Stimulated activated CD4-positive, alpha-beta T cell treated with anti-CD3 and anti-CD28 coated beads, Interleukin-12 subunit alpha, Interleukin-12 subunit beta, amount 100 ng/mL, for 48 hours (primary cell): ENCODE measurements around the gene ILKAP.

ENCODE experiments used
- DNase-seq, 3 donors: peaks; one replicate each; pipeline ENCODE4 v3.0.0-alpha.2; 2020; ENCODE audit warnings: low read depth in 2 of 3, low spot score in 1 of 3

Gene ILKAP

DNA sequence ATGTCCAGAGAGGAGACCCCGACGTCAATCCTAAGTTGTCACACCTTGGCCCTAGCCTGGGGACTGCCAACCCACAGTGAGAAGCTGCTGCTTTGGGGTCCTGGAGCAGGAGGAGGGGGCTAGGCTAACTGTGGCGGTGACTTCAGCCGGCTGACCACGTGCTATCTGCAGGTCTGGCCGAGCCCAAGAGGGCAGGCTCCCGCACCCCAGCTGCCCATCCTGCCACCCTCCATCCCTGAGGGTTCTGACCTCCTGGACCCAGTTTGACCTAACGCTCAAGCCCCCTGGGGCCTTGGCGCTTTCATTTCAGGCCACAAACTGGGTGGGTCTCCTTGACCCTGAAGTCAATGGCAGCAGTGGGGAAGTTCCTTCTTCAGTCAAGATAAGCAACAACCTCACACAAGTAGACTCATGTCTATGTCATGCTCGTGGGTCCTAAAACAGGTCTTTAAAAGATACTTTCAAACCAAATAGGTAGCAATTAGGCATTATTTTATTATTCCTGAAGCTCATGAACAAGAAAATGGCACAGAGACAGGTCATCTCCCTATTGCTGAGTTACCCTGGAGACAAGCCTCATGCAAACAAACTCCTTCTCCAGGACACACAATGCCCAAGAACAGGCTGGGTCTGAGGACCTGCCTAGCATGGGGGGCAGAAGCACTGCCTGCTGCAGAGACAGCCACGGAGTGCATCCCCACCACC is 34.1 kb upstream of the ILKAP start:
- DNase-seq, result no peak

DNA sequence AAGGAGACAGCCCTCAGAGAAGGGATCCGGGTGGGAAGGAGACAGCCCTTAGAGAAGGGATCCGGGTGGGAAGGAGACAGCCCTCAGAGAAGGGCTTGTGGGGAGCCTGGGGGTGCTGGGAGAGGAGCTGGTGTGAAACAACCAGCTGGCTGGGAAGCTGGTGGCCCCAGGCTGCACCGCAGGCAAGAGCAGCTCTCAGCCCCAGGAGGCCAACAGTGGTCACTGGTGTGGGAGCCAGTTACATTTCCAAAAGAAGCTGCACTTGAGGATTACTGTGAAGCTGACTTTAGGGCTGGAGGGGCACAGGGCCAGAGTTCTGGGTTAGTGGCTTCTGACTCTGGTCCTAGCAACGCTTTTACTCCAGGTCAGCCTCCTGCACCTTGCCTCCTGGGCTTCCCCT is 33.1 kb upstream of the ILKAP start:
- no peak for DNase-seq

DNA sequence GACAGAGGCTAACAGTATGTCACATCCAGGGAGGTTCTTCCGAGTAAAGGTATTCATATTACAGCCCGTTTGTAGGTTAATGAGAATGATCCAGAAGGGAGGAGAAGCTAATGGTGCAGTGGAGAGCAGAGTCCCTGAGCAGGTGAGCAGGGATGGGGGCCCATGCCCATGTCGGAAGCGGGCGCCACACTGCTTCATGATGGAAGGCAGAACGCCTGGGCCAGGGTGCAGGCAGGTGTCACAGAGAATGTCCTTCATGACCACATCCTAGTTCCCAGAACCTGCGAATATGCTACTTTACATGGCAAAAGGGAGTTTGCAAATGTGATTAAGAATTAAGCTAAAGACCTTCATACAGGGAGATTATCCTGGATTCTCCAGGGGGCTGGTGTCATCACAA is 32.4 kb upstream of the ILKAP start:
- DNase-seq, result no peak

DNA sequence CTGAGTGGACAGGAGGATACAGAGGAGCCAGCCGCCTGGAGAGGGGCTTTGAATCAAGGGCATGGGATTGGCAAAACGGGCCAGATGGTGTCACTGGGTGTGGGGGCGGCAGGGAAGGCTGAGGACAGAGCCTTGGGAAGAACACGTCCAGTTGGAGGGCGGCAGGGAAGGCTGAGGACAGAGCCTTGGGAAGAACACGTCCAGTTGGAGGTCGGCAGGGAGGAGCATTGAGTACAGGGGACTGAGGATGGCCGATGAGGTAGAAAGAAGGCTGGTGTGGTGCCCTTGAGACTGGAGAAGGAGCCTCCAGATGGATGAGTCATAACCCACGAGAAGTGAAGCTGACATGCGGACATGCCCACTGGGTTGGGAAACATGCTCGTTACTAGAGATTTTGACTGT is 31.8 kb upstream of the ILKAP start:
- DNase-seq, result no peak

DNA sequence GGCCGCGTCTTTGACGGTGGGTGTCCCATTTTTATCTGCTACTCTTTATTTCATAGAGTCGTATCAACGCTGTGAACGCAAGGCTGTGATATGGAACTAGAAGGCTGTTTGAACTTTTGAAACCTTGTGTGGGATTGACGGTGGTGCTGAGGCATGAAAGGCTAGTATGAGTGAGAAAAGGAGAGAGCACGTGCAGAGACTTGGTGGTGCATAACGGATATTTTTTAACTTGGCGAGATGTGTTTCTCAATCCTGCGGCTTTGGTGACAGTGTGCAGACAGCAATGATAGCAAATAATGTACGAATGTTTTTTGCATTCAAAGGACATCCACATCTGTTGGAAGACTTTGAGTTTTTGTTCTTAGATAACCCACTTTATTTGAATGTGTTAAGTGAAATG is 30.1 kb upstream of the ILKAP start:
- DNase-seq, result no peak

DNA sequence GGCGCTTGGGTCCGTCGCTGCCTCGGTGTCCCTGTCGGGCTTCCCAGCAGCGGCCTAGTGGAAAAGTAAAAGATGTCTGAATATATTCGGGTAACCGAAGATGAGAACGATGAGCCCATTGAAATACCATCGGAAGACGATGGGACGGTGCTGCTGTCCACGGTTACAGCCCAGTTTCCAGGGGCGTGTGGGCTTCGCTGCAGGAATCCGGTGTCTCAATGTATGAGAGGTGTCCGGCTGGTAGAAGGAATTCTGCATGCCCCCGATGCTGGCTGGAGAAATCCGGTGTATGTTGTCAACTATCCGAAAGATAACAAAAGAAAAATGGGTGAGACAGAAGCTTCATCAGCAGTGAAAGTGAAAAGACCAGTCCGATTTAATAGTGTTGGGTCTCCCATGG is 28.3 kb upstream of the ILKAP start:
- DNase-seq, result no peak

DNA sequence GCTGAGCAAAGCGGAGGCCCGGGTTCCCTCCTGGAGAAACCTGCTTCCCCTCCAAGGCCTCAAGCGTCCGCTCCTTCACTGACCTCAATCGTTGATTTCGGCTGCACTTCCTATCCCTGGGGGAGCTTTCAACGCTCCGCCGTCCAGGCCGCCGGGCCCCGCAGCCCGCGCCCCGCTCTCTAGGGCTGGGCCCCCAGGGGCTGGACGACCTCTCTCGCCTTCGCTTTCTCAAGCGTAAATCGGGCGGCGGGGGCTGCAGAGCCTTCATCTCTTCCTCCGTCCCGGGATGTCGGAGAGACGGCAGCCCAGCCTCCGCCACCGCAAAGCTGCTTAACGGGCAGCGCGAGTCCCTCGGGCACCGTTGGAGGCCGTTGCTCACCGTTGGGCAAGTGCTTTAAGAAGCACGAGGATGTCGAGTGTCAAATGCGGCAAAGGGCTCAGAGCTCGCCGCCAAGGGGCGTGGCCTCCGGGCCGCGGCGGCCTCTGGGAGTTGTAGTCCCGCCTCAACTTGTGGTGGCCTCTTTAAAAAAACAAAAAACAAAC is 27.8 kb upstream of the ILKAP start:
- peak; percentile 55 to 67 (median 61) for DNase-seq

DNA sequence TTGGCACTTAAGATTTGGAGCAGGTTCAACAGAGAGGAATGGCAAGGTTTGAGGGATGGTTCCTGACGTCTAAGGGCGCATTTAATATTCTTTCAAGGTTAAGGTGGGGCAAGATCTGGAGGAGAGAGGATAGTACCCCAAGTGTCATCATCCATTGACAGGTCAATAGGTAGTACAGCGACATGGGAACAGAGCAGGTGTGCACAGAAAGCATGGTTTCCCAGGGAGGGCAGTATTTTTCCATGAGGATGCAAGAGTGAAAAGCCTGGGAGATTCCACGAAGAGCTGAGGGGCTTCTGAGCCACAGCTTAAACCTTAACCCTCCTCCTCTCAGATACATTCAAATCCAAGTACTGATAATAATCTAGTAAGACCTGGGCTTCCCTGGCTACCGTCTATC is 27.2 kb upstream of the ILKAP start:
- no peak for DNase-seq

DNA sequence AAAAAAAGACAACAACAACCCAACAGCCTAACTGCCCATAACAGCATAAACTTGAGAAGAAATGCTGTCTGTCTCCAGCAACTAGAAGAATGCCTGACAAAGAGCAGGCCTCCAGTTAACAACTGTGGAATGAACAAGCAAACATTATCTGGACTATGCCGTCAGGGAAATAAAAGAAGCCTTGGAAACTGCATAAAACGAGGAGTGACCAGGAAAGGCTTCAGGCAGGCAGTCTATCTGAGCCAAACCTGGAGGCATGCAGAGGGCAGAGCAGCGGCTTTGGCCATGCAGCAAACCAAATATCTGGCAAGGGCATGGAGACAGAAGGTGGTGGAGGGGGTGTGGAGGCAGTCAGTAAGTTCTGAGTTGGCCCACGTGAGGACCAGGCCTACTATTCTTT is 25.2 kb upstream of the ILKAP start:
- no peak for DNase-seq

DNA sequence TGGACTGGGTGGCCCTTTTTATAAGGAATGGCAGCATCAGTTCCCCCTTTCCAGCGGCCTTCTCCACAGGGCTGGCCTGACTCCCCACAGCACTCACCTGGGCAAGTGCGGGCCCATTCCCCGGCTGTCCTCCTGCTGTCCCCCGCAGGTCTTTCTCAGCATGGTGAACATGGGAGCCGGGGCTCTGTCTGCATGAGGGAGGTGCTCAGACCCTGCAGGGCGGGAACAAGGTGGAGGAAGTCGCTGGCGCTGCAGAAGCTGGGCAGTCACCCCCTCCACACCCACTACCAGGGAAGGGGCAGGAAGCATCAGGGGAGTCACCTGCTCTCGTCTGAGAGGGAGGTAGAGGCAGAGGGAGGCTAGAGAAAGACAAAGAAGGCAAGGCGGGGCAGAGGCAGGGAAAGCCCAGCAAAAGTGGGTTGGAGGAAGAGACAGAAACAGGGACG is 24.1 kb upstream of the ILKAP start:
- no peak for DNase-seq

DNA sequence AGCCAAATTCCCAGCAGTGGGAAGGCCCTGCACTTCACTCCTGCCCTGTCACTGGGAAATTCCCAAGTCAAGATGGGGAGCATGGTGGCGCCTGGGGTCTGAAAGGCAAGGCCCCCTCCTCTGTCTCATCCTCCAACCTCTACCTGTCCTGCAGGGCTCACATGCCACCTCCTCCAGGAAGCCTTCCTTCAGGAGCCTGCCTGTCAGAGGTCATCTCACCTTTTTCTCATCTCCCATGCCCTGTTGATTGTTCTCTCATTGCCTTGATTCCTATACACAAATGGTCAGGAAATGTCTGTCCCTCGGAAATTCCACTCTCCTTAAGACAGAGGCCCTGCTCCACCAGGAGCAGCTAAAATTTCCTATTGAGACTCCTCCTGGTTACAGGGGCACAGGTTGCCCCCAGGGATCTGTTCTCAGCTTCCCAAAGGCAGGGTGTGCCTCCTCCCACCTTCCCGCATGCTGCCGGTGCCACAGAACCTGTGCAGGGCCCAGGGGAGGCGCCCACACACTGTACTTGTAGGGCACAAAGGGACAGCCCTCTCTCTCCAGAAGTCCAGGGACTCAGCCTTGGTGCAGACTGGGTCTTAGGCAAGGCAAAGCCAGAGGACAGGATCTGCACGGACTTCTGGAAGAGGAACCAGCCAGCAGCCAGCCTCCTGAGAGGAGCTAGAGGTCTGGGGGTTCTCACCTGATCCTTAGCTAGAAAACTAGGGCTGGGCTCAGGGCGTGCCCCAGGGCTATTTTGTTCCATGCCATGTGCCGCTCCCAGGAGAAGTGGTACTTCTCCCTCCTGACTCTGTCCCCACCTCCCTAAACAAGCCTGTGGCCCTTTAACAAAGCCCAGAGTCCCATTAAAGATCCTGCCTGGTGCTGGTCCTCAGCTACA is 23.4 kb upstream of the ILKAP start:
- DNase-seq, result no peak

DNA sequence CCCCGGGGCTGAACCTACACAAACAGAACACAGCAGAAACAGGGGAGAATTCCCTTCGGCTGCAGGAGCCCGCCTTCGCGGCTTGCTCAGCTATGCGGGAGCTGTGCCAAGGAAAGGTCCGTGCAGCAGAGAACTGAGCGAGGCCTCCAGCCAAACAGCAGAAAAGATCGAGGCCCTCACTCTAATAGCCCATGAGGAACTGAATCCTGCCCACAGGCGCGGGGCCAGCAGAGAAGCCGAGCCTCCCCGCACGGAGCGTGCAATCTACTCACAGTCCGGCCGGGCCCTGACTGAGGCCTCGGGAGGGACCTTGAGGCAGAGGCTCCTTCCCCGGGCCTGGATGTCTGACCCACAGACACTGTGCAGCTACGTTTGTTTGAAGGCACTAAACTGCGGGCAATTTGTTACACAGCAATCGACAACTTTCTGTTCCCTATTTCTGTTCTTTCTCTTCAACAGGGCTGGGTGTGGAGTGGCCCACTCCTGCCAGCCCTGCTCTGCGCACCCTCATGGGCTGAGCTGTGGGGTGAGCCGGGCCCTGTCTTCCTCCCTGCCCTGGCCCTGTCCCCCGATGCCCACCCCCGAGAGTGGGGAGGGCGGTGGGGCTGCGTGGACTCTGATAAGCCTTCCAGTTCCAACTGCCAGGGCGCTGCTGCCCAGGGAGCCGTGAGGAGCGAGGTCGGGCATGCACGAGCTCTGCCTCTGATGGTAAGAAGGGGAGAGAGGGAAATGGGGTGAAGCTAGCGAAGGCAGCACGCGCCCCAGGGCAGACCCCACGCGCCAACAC is 22.6 kb upstream of the ILKAP start:
- no peak for DNase-seq

DNA sequence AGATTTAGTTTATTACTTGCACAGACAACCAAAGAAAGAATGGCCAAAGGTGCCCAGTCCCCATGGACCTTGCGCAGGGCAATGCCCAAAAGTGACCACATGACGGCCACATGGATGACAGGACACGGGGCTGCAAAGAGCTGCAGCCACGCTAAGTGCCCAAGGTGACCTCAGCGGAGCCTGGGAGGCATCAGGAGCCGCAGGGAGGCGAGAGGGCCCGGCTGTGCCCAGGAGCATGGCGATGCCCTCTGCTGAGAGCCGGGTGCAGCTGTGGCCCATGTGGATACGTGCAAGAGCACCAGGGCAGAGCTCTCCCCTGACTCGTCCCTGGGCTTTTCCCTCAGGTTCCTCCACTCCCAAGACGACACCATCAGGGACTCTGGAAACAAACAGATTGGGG is 21.6 kb upstream of the ILKAP start:
- no peak for DNase-seq

DNA sequence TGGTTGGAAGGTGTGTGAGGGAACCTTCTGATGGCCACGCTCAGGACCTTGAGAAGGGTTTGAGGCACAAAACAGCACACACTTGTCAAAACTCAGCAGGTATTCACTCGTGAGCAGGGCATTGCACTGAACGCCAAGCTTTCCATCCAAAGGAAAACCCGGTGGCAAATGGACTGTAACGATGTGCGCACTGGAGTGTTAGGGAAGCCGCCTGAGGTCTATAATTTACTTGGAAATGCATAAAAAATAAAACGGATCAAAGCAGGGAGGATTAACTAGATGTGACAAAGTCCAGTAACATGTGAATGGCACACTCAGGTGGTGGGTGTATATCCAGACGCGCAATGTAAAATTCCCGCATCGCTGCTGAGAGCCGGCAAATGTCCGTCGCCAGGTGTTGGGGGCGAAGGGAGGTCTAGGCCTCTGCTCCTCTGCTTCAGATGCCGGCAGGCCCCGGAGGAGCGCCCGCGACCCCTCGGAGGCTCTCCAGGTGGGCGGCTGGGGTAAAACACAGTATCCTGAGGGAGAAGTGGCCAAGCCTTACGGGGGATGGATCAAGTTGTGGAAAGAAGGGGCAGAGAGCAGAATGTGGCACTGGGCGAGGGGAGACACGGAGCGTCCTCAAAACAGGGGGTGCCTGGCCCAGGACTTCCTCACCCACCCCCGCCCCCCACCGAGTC is 21.0 kb upstream of the ILKAP start:
- no peak for DNase-seq

DNA sequence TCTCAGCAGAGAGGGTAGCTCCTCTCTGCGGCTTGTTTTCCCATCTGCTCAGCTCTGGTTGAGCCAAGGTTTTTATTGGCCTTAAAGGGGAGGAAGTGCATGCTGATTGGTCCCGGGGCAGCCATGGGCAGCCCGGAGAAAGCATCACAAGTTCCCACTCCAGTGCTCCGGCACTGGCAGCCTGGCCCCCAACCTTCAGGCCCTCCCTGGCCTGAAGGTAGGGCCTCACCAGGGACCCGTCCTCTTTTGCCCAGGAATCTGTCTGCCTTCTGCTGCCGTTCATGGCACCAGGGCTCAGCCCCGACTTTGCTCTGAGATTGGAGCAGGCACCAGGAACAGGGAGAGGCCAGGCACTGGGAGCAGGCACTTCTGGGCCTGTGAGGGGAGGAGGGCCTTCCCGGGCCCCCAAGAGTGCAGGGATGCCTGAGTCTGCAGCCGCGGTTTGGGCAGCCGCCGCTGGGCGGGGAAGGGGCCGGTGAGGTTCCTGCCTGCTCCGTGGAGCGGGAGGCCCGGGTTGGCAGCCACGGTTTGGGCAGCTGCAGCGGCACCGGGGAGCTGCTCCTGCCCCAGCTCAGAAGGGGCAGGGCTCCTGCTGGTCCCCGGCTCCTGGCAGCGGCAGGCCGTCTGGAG is 17.5 kb upstream of the ILKAP start:
- DNase-seq, result no peak

DNA sequence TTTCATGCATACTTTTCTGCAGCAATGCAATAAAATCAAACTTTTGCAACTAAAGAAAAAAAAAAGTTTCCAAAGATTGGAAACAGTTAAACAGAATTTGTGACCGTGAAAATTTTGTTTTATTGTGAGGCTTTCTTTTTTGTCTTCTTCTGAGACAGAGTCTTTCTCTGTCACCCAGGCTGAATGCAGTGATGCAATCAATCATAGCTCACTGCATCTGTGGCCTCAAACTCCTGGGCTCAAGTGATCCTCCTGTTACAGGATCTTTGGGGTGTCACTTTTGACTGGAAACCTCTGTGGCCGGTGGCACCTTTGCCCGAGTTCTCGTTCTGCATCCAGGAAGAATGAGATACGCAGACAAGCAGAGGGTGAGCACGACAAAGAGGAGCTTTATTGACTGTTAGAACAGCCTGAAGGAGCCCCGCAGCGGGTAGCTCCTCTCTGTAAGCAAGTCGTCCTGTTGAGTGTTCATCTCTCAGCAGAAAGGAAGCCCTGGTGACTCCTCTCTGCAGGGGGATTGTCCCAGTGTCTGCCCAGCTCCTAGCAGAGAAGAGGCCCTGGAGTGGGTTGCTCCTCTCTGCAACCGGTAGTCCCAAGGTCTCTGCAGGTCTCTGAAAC is 16.9 kb upstream of the ILKAP start:
- DNase-seq, result no peak

DNA sequence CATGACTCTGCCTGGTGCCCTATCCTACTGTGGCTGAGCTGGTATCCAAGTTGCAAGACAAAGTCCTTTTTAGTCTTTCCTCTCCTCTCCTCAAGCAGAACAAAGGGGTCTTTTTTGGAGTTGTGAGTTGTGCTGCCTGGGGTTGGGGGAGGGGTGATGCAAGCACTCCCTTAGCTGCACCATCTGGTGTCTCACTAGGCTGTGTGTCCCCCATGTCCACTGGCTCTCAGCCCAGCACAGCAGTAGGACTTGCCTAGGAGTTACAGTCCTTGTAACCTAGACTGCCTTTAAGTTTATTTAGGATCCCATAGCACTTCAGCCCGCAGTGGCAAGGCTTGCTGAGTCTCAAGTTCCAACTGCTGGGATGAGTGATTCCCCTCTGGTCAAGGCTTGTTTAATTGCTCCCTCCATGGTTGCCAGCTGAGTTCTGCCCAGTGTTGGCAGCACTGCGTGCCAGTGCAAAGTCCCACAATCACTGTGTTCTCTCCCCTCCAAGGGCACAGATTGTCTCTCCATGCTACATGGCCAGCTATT is 13.2 kb upstream of the ILKAP start:
- DNase-seq, result no peak

DNA sequence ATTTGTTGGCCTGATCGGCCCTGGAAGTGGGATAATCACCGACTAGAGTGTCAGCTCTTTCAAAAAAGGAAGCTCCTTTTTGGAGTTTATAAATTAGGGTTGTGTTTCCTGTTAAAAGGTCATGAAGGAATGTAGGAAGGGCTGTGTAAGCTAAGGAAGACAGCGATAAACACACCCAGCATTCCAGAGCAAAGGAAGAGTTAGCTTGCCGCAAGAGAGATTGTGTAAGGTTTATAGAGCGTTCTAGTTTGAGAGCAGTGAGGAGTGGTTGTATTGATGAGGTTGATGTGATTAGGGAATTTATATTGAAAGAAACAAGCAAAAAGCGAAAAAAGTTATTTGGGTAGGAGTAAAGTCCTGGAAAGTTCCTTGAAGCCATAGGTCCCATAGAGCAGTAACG is 3.5 kb upstream of the ILKAP start:
- no peak for DNase-seq

DNA sequence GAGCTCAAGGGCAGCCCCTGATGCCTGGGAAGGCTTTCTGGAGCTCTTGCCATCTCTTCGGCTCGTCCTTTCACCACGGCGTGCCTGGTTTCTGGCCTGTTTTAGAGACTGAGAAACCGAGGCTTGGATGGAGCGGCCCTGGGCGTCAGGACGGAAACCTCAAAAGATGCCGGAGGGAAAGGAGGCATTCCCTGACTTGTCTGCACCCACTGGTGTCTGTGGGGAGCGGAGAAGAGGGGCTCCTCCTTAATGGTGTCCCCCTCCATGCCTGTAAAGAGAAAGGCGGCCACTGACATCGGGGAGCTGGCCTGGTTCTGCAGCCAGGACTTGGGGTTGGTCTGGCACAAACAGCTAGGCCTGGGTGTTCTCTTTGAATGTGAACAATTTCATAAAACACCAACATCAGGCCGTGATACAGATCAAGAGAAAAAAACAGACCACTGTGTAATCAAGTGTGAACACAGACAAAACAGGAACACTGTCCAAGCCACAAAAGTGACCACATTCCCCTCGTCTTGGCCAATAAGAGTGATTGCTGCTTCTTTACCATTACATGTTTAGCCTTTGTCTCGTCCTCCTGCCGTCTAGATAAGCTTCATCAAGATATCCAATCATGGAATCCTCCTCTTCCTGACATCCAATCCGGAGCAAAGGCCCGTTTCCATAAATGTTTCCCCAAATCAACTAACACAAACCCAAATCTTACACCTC is 633 bp upstream of the ILKAP start:
- DNase-seq, result no peak
